ENCODE data around the gene SAYSD1.

Gene SAYSD1

DNA sequence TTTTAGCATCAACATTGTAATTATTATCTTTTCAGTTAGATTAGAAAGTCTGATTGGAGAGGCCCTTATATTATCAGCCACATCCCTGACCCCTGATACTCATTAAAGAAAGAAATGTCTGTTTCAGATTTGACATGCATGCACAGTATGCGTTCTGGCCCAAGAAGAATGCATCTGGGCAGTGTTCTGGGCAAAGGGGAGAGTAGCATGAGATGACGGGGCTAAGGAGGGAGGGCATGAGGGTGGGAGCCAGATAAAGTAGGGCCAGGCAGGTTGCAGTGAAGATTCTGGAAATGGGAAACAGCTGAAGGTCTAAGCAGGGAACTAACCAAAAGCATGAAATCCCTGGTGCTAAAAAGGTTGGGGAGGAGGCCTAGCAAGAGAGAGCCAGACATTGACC, 7.3 kb downstream of the SAYSD1 start:
- DNase-seq: no peak

DNA sequence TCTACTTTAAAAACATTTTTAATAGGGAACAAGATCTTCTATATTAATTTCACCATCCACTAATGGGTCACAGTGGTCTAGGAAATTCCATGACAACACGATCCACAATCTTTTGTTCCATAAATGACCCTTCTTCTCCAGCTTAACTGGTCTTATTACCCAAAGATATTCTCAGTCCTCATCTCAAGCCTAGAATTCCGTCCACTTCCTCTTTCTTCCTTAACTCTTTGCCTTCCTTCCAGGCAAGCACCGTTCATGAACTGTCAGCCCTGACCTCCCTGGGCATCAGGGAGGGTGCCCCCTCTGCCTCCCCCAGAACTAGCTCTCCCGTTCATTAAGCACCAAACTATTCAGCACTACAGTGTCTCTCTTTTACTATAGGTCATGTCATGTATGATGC, 8.0 kb downstream of the SAYSD1 start:
- no peak for DNase-seq

DNA sequence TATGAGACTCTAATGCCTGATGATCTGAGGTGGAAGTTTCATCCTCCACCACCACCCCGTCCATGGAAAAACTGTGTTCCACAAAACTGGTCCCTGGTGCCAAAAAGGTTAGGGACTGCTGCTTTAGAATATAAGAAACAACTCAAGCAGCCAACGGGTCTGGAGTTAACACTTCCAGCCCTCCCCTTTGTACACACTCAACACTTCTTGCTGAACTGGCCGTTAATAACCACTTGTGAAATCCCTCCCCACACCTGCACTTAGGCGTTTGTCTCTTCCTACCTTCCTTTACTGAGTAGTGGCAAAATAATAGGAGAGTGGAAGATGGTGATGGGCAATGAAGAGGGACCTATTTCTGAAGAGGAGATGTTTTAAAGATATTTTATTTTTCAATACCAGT, 10.5 kb downstream of the SAYSD1 start:
- no peak for DNase-seq

DNA sequence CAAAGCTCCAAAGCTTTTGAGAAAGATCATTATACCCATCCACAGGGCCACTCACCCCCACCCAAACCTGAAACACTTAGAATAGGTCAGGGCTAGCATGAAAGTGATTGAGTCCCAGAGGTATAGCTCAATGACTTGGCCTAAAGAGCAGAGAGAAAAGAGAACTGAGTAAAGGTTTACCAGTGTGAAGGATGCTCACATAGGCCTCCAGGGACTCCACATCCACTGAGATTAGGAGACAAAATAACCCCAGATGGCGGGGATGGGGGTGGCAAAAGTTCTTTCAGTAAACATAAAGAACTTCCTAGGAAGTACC, 12.2 kb downstream of the SAYSD1 start:
- no peak for DNase-seq

DNA sequence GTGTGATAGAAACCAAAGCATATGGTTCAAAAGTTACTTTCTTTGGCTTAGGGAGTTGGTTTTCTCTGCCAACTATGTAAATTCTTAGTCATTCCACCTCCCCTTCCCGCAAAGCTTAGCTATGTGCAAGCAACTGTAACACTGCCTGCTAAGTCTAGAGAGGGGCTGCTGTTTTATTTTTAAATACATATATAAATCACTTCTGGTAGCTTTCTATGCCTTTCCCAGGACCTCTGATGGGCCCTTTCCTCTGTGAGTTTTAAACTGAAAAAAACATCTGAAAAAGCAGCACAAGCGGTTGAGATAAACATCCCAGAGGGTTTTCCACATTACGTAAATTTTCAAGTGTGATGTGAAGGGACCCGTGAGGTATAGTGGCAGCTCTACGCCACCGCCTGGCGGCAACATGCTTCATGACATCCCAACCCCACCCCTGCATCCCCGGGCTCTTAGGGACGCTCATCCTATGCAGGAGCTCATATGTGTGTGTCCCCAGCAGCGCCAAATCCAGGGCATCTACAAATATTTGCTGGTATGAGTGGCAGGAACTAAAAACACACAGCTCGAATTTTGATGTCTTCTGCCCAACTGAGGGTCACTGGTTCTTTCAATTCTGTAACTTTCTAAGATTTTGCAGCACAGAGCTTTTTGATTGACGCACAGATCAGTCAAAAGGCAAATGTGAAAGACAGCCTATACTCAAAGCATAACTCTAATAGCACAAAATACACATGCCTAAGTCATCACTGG, 12.7 kb downstream of the SAYSD1 start:
- no peak for DNase-seq

DNA sequence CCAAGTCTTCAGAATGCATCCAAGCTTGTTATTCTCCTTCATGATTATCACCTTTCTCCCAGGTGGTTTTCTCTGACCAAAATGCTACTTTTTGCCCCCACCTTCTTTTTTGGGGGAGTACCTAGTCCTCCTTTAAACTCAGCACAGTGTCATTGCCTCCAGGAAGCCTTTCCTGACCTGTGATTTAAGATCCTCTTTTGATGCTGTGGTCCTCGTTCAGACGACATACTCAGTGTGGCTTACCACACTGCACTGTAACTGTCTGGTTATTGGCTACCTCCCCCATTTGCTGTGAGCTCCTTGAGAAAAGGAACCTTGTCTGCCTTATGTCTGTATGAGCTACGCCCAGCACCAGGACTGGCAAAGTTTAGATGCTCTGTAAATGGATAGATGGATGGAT, 14.6 kb downstream of the SAYSD1 start:
- no peak for DNase-seq

DNA sequence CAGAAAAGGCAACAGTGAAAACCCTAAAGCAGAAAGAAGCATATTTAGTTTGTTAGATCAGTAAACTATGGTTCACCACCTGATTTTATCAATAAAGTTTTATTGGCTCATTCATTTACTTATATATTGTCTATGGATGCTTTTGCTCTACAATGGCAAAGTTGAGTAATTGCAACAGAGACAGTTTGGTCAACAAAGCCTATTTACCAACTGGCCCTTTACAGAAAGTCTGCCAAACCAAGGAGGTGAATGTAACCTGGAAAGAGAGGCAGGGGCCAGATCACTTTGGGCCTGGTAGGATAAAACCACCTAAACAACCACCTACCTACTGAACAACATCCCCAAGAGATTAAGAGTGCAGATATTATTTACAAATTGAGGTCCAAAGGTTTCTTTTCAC, 19.4 kb downstream of the SAYSD1 start:
- no peak for DNase-seq

DNA sequence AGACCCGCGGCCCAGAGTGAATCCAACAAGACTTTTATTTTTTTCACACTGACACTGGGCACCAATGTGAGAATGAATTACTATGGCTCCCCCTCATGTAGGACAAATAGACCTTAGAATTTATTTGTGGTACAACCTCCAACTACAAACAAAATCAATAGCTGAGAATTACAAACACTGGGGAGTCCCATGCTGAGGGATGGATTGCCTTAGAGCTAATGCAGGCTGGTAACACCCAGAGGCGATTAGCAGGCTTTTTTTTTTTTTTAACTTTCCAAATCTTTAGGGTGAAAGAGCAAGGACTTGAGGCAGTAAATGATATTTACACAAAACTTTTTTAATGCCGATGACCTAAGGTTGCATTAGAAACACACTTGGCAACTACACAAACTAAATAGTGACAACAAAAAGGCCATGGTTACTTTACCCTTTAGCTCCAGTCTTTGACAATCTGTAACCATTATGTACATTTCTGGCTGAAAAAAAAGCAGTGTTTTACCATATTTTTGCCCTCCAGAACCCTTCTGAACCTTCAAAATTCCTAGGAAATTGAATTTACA, 21.8 kb downstream of the SAYSD1 start:
- DNase-seq: no peak

DNA sequence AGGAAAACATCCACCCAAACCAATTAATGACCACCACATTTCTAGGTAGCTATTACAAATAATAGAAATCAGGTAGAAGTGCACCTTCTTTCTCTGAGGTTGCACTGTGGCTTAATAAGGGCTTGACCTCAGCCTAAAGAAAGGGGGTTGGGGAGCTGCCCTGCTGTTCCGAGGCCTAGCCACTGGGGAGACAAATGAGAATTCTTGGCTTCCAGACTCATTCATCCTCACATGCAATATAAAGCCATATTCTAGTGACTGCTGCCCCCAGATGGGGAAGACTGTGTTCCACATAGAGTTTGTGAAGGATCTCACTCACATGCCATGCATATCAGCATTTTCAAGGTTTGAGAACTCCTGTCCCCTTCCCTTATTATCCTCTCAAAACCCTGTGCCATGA, 22.9 kb downstream of the SAYSD1 start:
- no peak for DNase-seq

DNA sequence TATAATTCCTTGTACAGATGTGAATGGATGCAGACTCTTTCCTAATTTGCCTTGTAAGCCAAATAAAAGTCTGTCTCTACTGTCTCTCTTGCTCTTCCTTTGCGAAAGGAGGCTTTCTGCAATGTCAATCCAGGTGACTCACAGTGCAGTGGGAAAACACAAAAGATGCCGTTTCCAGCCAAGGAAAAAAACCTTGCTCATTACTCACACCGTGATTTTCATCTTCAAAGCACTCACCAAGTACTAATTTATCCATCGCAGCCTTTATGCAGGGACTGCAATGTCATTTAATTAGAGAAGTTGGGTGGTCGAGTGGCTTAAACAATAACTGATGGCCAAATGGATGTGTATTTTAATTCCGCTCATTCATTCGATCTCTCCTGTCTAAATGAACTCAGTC, 23.8 kb downstream of the SAYSD1 start:
- no peak for DNase-seq

DNA sequence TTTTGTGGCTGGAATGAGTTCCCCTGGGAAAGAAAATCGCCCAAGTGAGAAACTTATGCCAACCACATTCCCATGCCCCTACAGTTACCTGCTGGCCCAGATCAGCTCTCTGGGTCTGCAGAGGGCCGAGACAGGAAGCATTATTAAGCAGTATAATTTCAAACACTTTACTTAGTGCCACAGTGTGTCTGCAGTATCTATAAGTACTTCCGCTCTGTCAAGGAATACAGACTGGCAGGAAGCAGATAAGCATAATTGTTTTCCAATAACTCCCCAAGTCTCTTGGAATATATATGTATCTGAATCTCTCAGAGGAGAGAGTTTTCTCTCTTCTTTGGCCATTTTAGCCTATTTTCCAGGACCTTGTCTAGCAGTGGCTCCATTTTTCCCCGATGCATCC, 24.9 kb downstream of the SAYSD1 start:
- DNase-seq: no peak

DNA sequence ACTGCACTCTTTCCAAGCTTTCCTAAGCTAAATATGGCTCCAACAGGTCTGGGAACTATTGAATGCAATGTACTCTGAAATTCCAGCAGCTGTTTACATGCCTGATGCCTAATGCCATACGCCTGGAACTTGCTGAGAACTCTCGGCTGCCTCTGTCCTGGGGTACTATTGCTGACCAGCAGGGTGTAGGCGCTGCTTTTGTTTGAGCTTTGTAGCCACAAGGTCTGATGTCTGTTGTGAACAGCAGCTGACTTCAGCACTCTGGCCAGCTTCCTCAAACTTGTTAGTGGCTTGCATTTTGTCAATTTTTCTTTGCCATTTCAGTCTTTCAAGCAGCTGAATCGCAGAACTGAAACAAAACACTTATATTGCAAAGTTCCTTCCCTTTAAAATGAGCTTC, 26.7 kb downstream of the SAYSD1 start:
- DNase-seq: no peak

DNA sequence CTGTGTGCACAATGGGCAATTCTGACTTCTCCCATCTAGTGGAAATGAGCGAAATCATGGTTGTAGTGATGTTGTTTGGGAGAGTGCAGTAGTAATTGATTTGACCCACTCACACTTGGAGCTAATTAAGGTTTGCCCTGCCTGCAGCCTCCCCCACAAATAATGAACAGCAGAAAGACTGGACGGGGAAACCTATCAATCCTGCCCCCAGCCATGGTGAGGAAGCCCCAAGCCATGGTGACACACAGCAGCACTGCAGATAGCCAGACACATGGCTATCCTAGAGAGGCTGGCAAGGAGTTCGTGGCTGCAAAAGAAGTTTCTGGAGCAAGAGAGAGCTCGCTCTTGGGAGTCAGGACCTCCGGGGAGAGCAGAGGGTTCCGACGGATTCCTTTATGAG, 27.8 kb downstream of the SAYSD1 start:
- no peak for DNase-seq

DNA sequence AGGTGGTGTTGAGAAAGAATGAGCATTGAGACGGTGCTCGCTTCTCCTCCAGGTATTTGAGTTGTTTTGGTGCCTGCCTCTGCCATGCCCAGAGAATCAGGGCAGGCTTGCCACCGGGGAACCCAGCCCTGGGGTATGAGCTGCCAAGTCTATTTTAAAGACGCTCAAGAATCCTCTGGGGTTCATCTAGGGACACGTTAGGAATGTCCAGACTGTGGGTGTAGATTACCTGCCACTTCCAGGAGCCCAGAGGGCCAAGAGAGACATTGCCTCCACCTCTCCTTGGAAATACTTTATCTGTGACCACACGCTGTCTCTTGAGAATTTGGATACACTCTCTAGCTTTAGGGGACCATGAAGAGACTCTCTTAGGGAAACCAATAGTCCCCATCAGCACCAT, 28.3 kb downstream of the SAYSD1 start:
- no peak for DNase-seq

DNA sequence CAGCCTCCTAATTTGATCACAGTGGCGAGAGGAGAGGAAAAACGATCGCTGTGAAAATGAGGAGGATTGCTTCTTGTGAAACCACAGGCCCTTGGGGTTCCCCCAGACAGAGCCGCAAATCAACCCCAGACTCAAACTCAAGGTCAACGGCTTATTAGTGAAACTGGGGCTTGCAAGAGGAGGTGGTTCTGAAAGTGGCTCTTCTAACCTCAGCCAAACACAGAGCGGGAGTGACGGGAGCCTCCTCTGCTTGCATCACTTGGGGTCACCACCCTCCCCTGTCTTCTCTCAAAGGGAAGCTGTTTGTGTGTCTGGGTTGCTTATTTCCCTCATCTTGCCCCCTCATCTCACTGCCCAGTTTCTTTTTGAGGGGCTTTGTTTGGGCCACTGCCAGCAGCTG, 28.7 kb downstream of the SAYSD1 start:
- no peak for DNase-seq

DNA sequence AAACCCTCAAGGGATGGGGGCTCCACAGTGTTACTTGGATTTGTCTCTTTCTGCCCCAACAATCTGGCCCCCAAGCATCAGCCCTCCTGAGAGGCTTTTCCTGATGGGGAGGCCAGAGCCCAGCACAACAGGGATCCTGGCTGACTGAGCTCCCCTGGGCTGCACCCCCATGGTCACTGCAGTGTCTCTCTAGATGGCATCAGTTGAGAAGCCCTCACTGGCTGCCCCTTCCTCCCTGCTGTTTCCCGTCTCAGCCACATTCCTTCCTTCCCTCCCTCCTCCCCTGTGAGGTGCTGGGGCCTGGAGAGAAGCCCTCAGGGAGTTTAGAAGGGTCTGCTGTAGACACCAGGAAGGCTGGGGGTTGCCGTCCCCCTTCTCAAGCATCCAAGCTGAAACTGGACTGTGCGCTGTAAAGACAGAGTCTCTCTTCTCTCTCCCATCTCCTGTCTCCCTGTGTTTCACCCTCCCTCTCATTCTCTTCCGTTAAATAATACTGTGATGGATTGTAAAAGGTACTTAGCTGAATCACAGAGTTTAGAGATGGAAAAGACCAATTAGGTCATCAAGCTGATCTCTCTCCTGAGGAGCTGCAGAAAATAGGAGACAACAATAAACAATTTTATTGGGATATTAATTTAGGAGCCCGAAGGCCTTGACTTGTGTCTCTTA, 29.7 kb downstream of the SAYSD1 start:
- no peak for DNase-seq

DNA sequence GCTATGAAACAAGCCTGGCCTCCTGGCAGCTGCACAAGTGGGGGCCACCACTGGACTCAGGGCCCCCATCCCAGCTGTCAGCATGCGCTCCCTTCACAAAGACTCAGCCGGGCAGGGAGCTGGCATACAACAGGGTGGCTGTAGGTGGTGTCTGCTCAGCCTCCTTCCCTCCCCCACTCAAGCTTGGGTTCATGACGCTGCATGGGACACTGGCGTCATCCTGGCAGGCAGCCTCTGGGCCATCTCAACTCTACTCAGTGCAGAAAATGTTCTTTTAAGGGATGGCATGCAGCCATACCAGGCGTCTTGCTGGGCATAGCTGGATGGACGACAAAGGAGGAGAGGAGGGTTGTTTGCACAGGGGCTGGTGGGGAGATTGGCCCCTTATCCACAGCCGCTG, 30.5 kb downstream of the SAYSD1 start:
- no peak for DNase-seq

DNA sequence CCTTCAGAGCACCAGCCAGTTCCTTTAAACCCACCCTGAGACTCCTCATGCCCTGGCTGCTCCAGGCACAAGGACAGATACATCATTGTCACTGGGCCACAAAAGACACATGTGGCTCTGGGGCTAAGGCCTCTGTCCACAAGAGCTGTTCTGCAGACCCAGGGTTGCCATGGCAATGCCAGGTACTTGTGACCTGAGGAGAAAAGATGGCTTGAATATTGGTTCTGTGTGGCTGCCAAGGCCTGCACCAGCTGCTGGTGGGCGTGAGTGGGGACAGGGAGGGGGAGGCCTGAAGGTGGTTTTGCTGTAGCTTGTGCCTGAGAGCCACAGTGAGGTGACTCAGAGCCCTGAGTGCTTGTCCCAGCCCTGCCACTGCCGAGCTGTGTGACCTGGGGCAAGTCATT, 31.8 kb downstream of the SAYSD1 start:
- DNase-seq: no peak

DNA sequence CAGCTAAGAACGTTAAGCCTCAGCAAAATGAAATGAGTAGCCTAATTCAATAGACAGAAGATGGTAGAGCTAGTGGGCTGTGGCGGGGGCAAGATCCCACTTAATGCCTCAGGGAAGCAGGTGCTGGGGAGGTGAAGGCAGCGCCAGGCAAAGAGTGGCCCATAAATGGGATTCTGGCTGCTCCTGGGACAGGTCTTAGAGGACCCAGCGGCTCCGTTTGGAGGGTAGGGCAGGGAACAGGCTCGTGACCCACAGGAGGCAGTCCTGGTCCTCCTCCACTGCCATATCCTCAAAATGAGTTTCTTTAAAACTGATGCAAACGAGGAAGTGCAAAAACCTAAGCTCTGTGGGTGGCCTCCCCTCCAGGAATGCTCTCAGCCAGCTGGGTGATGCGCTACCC, 32.7 kb downstream of the SAYSD1 start:
- no peak for DNase-seq

DNA sequence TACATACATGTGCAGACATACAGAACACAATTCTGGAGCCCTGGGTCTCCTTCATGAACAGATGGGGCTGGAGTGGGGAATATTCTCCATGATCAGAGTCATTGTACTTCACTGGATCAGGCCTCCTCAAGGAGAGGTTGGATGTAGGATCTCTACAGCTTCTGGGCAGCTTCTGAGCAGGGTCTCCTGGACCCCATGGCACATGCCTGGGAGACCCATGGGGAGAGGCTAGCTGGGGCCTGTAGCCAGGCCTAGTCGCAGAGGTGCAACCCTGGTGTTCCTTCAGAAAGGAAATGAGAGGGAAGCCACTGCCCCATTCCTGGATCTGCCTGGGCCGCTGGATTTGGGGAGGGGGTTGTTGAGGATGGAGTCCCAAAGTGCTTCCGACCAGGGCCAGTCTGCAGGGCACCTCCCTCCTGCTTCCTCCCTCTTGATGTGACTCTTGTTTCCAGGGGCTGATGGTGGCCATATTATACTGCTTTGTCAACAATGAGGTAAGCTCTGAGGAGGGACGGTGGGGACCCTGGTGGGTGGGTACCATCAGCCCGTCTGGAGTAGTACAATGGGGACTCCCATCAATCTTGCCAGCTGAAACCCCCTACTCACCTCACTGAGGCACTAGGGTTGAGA, 34.6 kb downstream of the SAYSD1 start:
- DNase-seq: no peak

DNA sequence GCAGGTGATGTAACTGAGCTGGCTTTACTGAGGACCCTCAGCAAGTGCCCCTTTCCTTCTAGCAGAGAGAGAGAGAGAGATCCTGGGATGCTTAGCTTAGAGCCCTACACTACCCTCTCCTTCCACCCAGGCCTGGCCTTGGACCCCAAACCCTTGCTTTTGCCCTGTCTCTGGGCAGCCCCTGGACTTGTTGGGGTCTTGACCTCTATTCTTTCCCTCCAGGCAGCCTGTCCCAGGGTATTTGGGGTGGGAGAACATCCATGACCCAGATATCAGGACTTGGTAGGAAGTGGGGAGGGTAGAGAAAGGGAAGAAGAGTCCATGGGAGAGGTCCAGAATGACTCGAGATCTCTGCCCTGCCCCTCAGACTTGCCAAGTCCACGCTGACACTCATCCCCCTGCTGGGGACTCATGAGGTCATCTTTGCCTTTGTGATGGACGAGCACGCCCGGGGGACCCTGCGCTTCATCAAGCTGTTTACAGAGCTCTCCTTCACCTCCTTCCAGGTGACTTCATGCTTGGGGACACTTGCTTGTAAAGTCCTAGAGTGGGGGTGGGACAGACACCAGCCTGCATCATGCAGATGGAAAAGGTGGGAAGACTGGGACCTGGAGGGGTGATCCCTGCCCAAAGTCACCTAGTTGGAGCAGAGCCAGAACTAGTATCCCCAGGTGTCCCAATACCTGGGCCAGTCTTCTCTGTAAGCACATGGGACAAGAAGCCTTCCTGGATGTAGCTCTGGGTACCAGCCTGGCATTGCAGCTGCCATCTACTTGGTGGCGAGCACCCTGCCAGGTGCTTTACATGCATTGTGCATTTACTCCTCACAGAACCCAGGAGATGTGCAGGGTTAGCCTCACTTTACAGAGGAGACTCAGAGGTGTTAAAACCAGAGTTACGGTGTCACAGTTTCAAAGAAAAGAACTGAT, 35.5 kb downstream of the SAYSD1 start:
- no peak for DNase-seq

DNA sequence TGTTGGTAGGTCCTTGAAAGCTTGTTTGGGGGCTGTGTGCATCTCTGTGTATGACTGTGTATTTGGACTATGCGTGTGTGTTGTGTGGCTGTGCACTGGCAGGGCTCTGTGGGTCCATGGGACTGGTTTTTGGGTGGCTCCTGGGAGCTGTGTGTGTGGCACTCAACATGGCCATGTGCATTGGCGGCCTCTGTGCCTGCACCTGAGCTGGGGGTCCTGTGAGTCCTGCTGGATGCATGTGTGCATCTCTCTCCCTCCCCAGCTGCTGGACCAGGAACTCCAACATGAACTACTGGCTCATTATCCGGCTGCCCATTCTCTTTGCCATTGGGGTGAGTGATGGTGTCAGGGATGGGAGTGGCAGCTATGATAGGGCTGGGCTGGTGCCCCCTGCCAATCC, 36.3 kb downstream of the SAYSD1 start:
- DNase-seq: no peak
